Astrocyte (in vitro differentiated cells and primary cell): ENCODE data around the gene KRT86. TPM values are rescaled to one million over a fixed set of nuclear protein-coding genes. Genes with fewer than 3 reads are reported as not detected.

Experiments
- DNase-seq: peaks from one replicate; pipeline ENCODE4 v3.0.0-alpha.2; 2010; ENCODE audit warnings: low read depth
- FAIRE-seq: peaks from 2 replicates; lab custom pipeline; 2011; peaks lifted over from hg19 to GRCh38; lab: Jason Lieb, UNC
- H2AFZ ChIP-seq: 2 replicates; pipeline ENCODE4 v1.6.0; 2012; ENCODE audit warnings: low read depth, low read length, inconsistent platforms
- H3K27ac ChIP-seq: 2 replicates; pipeline ENCODE4 v1.5.1; 2011; ENCODE audit warnings: low read depth, low read length, inconsistent platforms
- H3K27me3 ChIP-seq: 2 replicates; pipeline ENCODE4 v1.6.0; 2011; ENCODE audit warnings: low read length, inconsistent platforms; ENCODE audit not compliant: insufficient read depth
- H3K36me3 ChIP-seq: 2 replicates; pipeline ENCODE4 v1.5.1; 2011; ENCODE audit warnings: low read length, inconsistent platforms; ENCODE audit not compliant: insufficient read depth
- H3K4me1 ChIP-seq: 2 replicates; pipeline ENCODE4 v1.5.1; 2011; ENCODE audit warnings: low read length, inconsistent platforms; ENCODE audit not compliant: insufficient read depth
- H3K4me2 ChIP-seq: 2 replicates; pipeline ENCODE4 v1.6.0; 2012; ENCODE audit warnings: low read length, inconsistent platforms
- H3K4me3 ChIP-seq: 2 replicates; pipeline ENCODE4 v1.5.1; 2011; ENCODE audit warnings: low read depth, mild to moderate bottlenecking, low read length, inconsistent platforms; ENCODE audit not compliant: insufficient read depth
- H3K79me2 ChIP-seq: 2 replicates; pipeline ENCODE4 v1.6.0; 2012; ENCODE audit warnings: mild to moderate bottlenecking, low read length, inconsistent platforms; ENCODE audit not compliant: insufficient read depth
- H3K9ac ChIP-seq: 2 replicates; pipeline ENCODE4 v1.6.0; 2012; ENCODE audit warnings: mild to moderate bottlenecking, low read length, inconsistent platforms
- H3K9me3 ChIP-seq: 2 replicates; pipeline ENCODE4 v1.5.1; 2012; ENCODE audit warnings: low read depth, mild to moderate bottlenecking, low read length, inconsistent platforms; ENCODE audit not compliant: insufficient read depth
- H4K20me1 ChIP-seq: 2 replicates; pipeline ENCODE4 v1.6.0; 2012; ENCODE audit warnings: low read length, inconsistent platforms; ENCODE audit not compliant: insufficient read depth
- H3K27ac Mint-ChIP-seq: one replicate; pipeline ENCODE4 v1.8.0; 2021; ENCODE audit warnings: mild to moderate bottlenecking, mixed read lengths; ENCODE audit not compliant: unreplicated experiment
- H3K27me3 Mint-ChIP-seq: one replicate; pipeline ENCODE4 v1.8.0; 2021; ENCODE audit warnings: low read depth, mixed read lengths; ENCODE audit not compliant: unreplicated experiment
- H3K36me3 Mint-ChIP-seq: one replicate; pipeline ENCODE4 v1.8.0; 2021; ENCODE audit warnings: low read depth, mixed read lengths; ENCODE audit not compliant: unreplicated experiment
- H3K4me1 Mint-ChIP-seq: one replicate; pipeline ENCODE4 v1.8.0; 2021; ENCODE audit warnings: low read depth, mixed read lengths; ENCODE audit not compliant: unreplicated experiment
- H3K4me3 Mint-ChIP-seq: one replicate; pipeline ENCODE4 v1.8.0; 2021; ENCODE audit warnings: mild to moderate bottlenecking, moderate library complexity, mixed read lengths; ENCODE audit not compliant: unreplicated experiment
- H3K9me3 Mint-ChIP-seq: one replicate; pipeline ENCODE4 v1.8.0; 2021; ENCODE audit warnings: mild to moderate bottlenecking, mixed read lengths; ENCODE audit not compliant: unreplicated experiment
- EZH2 ChIP-seq: IDR thresholded peaks from 2 replicates; pipeline ENCODE4 v1.6.1; 2012; ENCODE audit warnings: mild to moderate bottlenecking, low read length, inconsistent platforms; ENCODE audit not compliant: insufficient read depth
- total RNA-seq: library from RNA; stranded (reverse); gene quantifications from 2 replicates; pipeline ENCODE4 v1.2.1, GENCODE V29; 2021
- TF ChIP-seq, protein P1 (sequence below): IDR thresholded peaks from 2 replicates; pipeline ENCODE4 v1.5.1; 2011; ENCODE audit warnings: low read depth, mild to moderate bottlenecking, inconsistent platforms, low read length, moderate library complexity; ENCODE audit not compliant: insufficient read depth

KRT86 gene
- total RNA-seq, 1 donor from 2014 or later: 0.43 TPM

DNA sequence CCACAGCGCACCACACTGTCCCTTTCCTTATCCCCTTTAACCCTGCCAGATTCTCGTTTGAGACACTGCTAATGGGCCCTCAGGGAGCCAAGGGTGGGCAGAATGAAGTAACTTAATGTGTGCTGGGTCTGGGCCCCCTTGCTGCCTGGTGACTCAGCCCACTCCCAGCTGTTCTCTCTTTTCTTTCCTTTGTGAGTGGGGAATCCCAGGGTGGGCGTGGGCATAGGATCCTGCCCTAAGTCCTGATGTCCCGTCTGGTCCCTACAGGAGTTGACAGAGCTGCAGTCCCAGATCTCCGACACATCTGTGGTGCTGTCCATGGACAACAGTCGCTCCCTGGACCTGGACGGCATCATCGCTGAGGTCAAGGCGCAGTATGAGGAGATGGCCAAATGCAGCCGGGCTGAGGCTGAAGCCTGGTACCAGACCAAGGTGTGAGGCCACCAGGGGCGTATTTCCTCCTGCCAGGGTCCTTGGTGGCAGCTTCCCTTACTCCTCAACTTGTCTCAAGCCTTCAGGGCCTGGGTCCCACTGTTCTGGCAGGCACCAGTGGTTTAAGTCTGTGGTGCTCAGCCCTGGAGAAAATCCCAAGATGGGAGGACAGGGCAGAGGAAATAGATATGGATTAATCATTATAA lies 33.1 kb upstream of the KRT86 start:
- Mint-ChIP-seq H3K4me3 (no peak overlapping the region), H3K27ac (no peak overlapping the region), H3K9me3 (peaks cover 2% of the 10 kb centered on the region), H3K4me1 (peaks cover 43% of the 10 kb centered on the region), H3K27me3 (peaks cover 24% of the 10 kb centered on the region), H3K36me3 (peaks cover 24% of the 10 kb centered on the region)
- no peak overlapping the region for H3K9ac ChIP-seq
- H2AFZ ChIP-seq: no peak overlapping the region
- no peak overlapping the region for H3K4me2 ChIP-seq
- TF ChIP-seq, protein P1, sequence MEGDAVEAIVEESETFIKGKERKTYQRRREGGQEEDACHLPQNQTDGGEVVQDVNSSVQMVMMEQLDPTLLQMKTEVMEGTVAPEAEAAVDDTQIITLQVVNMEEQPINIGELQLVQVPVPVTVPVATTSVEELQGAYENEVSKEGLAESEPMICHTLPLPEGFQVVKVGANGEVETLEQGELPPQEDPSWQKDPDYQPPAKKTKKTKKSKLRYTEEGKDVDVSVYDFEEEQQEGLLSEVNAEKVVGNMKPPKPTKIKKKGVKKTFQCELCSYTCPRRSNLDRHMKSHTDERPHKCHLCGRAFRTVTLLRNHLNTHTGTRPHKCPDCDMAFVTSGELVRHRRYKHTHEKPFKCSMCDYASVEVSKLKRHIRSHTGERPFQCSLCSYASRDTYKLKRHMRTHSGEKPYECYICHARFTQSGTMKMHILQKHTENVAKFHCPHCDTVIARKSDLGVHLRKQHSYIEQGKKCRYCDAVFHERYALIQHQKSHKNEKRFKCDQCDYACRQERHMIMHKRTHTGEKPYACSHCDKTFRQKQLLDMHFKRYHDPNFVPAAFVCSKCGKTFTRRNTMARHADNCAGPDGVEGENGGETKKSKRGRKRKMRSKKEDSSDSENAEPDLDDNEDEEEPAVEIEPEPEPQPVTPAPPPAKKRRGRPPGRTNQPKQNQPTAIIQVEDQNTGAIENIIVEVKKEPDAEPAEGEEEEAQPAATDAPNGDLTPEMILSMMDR: no peak
- no peak for TF ChIP-seq EZH2
- no peaks in the 10 kb centered on the region for H4K20me1 ChIP-seq
- H3K4me1 ChIP-seq: peaks cover 24% of the 10 kb centered on the region
- no peaks in the 10 kb centered on the region for H3K36me3 ChIP-seq
- no peak for DNase-seq
- H3K79me2 ChIP-seq: no peaks in the 10 kb centered on the region
- H3K9me3 ChIP-seq: no peaks in the 10 kb centered on the region
- H3K27me3 ChIP-seq: no peaks in the 10 kb centered on the region
- FAIRE-seq: no peak
- no peak overlapping the region for H3K27ac ChIP-seq
- H3K4me3 ChIP-seq: no peak overlapping the region

DNA sequence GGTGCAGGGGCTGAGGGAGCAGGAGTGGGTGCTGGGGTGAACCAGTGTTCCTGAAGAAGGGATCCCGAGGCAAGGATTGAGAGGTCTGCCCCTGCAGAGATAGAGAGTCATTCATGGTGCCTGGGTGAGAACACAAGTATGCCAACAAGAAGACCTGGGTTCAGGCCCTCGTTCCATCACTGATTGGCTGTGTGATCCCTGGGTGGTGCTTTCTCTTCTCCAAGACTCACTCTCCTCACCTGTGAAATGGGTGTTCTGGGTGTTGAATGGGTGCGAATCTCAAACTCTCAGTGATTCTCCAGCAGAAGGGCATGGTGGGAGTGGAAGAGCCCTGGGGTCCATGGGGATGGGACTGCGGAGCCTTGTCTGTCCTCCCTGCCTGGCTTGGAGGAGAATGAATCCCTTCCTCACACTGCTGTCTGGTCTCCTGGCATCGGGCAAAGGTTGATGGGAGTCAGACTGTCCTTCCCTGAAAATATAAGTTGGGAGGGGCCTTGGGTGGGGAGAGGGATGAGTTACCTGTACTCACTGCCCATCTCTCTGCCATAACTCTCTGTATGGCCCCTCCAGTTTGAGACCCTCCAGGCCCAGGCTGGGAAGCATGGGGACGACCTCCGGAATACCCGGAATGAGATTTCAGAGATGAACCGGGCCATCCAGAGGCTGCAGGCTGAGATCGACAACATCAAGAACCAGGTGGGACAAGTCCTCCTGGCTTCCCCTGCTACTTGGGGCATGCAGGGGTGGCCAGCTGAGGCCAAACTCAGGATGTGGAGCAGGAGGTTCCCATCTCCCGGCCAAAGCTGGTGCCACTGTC lies 31.8 kb upstream of the KRT86 start:
- H3K27ac ChIP-seq: no peak overlapping the region
- no peaks in the 10 kb centered on the region for H3K79me2 ChIP-seq
- no peak overlapping the region for H3K9ac ChIP-seq
- FAIRE-seq: no peak
- no peak for TF ChIP-seq EZH2
- TF ChIP-seq, protein P1: no peak
- no peak overlapping the region for H3K4me2 ChIP-seq
- H3K4me3 ChIP-seq: no peak overlapping the region
- no peak overlapping the region for H3K4me3 Mint-ChIP-seq
- H3K27ac Mint-ChIP-seq: no peak overlapping the region
- H3K4me1 ChIP-seq: peaks cover 30% of the 10 kb centered on the region
- H3K9me3 ChIP-seq: no peaks in the 10 kb centered on the region
- peaks cover 2% of the 10 kb centered on the region for H3K9me3 Mint-ChIP-seq
- H2AFZ ChIP-seq: no peak overlapping the region
- H3K36me3 Mint-ChIP-seq: peaks cover 17% of the 10 kb centered on the region
- peaks cover 21% of the 10 kb centered on the region for H3K27me3 Mint-ChIP-seq
- H3K36me3 ChIP-seq: no peaks in the 10 kb centered on the region
- H4K20me1 ChIP-seq: no peaks in the 10 kb centered on the region
- H3K27me3 ChIP-seq: no peaks in the 10 kb centered on the region
- DNase-seq: no peak
- peaks cover 54% of the 10 kb centered on the region for H3K4me1 Mint-ChIP-seq
